ENCODE measurements around the gene CDC73.

DNA sequence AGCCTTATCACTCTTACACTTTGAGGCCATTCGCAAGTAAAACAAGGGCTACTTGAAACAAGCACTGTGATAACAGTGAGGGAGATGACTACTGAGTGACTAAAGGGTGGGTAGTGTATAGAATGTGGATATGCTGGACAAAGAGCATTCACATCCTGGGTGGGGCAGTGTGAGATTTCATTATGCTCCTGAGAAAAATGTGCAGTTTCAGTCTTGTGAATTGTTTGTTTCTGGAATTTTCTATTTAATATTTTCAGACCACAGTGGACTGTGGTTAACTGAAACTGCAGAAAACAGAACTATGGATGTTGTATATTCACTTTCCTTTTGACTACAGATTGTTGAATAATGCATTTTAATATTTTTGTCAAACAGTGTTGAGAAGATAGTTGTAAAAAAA lies 89.7 kb downstream of the CDC73 start:
- TF ChIP-seq POLR2A (IDR thresholded peaks at IDR 0.05; ENCODE audit: low read depth) (no peak), EP300 (IDR thresholded peaks at IDR 0.05) (no peak), POLR2AphosphoS5 (IDR thresholded peaks at IDR 0.05) (no peak)
- TF ChIP-seq, protein P1, sequence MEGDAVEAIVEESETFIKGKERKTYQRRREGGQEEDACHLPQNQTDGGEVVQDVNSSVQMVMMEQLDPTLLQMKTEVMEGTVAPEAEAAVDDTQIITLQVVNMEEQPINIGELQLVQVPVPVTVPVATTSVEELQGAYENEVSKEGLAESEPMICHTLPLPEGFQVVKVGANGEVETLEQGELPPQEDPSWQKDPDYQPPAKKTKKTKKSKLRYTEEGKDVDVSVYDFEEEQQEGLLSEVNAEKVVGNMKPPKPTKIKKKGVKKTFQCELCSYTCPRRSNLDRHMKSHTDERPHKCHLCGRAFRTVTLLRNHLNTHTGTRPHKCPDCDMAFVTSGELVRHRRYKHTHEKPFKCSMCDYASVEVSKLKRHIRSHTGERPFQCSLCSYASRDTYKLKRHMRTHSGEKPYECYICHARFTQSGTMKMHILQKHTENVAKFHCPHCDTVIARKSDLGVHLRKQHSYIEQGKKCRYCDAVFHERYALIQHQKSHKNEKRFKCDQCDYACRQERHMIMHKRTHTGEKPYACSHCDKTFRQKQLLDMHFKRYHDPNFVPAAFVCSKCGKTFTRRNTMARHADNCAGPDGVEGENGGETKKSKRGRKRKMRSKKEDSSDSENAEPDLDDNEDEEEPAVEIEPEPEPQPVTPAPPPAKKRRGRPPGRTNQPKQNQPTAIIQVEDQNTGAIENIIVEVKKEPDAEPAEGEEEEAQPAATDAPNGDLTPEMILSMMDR (IDR thresholded peaks at IDR 0.05), result no peak
